Vagina (tissue), 2 donors: ENCODE results near the gene CPA3. TPM values are rescaled to one million over a fixed set of nuclear protein-coding genes. Genes with fewer than 3 reads are reported as not detected.

Experiments used
- DNase-seq, 2 donors: peaks; one replicate each; pipeline ENCODE4 v3.0.0-alpha.2; 2017; ENCODE audit errors: extremely low spot score in 2 of 2
- H3K27ac ChIP-seq: fragments of 200-600 bp; sonication (generic); one replicate; pipeline ENCODE4 v1.5.1; 2019
- H3K27me3 ChIP-seq: fragments of 200-600 bp; sonication (generic); one replicate; pipeline ENCODE4 v1.5.1; 2019
- H3K36me3 ChIP-seq, 2 donors: fragments of 200-600 bp; sonication (generic); one replicate each; pipeline ENCODE4 v1.5.1; 2017 to 2019
- H3K4me1 ChIP-seq: fragments of 200-600 bp; sonication (generic); one replicate; pipeline ENCODE4 v1.5.1; 2019
- H3K4me3 ChIP-seq, 2 donors: fragments of 200-600 bp; sonication (generic); 1 replicate in 1 of 2; 2 replicates in 1 of 2; pipeline ENCODE4 v1.5.1; 2016 to 2019
- H3K9me3 ChIP-seq: fragments of 200-600 bp; sonication (generic); one replicate; pipeline ENCODE4 v1.5.1; 2019
- CTCF ChIP-seq, 3 experiments: fragments of 450-650 bp in 2 of 3; fragments of 200-600 bp in 1 of 3; sonication (generic) in 1 of 3; IDR thresholded peaks; one replicate each; pipeline ENCODE4 v1.5.1; 2017 to 2019; ENCODE audit warnings: antibody characterized with exemption in 3 of 3, mild to moderate bottlenecking in 2 of 3, moderate library complexity in 2 of 3
- POLR2A ChIP-seq, 2 donors: fragments of 450-650 bp; IDR thresholded peaks; one replicate each; pipeline ENCODE4 v1.6.1; 2017; ENCODE audit warnings: antibody characterized with exemption in 2 of 2, mild to moderate bottlenecking in 2 of 2, moderate library complexity in 2 of 2
- POLR2AphosphoS5 ChIP-seq, 2 donors: sonication (generic); formaldehyde crosslinking; IDR thresholded peaks; one replicate each; pipeline ENCODE4 v1.9.0; 2017; ENCODE audit warnings: antibody characterized with exemption in 2 of 2, mild to moderate bottlenecking in 2 of 2, low read depth in 1 of 2; ENCODE audit not compliant: insufficient read depth in 1 of 2
- intact Hi-C: fragments of 100-400 bp; cut with DNase I; formaldehyde crosslinking; loops from one replicate; pipeline ENCODE4 v1.15.1; 2023
- total RNA-seq: library from RNA; depleted of rRNA; stranded (reverse); fragments of >200 nt; gene quantifications from one replicate; pipeline ENCODE4 v1.2.3, GENCODE V29; 2016

The CPA3 gene
- total RNA-seq, 1 donor from 2014 or later: 14.5 TPM

- no peak for DNase-seq
- no peaks in the 10 kb centered on the region for H3K27me3 ChIP-seq
- H3K36me3 ChIP-seq: no peaks in the 10 kb centered on the region
- TF ChIP-seq CTCF (IDR thresholded peaks at IDR 0.05) (no peak), POLR2A (IDR thresholded peaks at IDR 0.05) (no peak), POLR2AphosphoS5 (IDR thresholded peaks at IDR 0.05; ENCODE audit: insufficient read depth in 1 of 2, low read depth in 1 of 2) (no peak)
- H3K27ac ChIP-seq: no peak overlapping the region
- intact Hi-C loops: no loop called here
- H3K4me1 ChIP-seq: no peaks in the 10 kb centered on the region
- no peak overlapping the region for H3K4me3 ChIP-seq
- no peaks in the 10 kb centered on the region for H3K9me3 ChIP-seq
These were observed 19.2 kb upstream of the CPA3 start for GRCh38 chr3:148845756-148846395.

- no peaks in the 10 kb centered on the region for H3K4me1 ChIP-seq
- no peaks in the 10 kb centered on the region for H3K9me3 ChIP-seq
- H3K27me3 ChIP-seq: no peaks in the 10 kb centered on the region
- H3K4me3 ChIP-seq: no peak overlapping the region
- no peak overlapping the region for H3K27ac ChIP-seq
- intact Hi-C loops: no loop called here
- TF ChIP-seq POLR2A (IDR thresholded peaks at IDR 0.05) (no peak), POLR2AphosphoS5 (IDR thresholded peaks at IDR 0.05; ENCODE audit: insufficient read depth in 1 of 2, low read depth in 1 of 2) (no peak), CTCF (IDR thresholded peaks at IDR 0.05) (no peak)
- DNase-seq: no peak
- no peaks in the 10 kb centered on the region for H3K36me3 ChIP-seq
These were observed 17.7 kb upstream of the CPA3 start for GRCh38 chr3:148847351-148847750.

- Histone ChIP-seq H3K4me1 (no peaks in the 10 kb centered on the region), H3K27ac (no peak overlapping the region), H3K4me3 (no peak overlapping the region), H3K27me3 (no peaks in the 10 kb centered on the region), H3K9me3 (no peaks in the 10 kb centered on the region), H3K36me3 (no peaks in the 10 kb centered on the region)
- TF ChIP-seq CTCF (IDR thresholded peaks at IDR 0.05): no peak
- TF ChIP-seq POLR2AphosphoS5 (IDR thresholded peaks at IDR 0.05; ENCODE audit: insufficient read depth in 1 of 2, low read depth in 1 of 2): no peak
- TF ChIP-seq POLR2A (IDR thresholded peaks at IDR 0.05): no peak
- no peak for DNase-seq
- intact Hi-C loops: no loop called here
These were observed 16.7 kb upstream of the CPA3 start for GRCh38 chr3:148848410-148848809.

GRCh38 chr3:148852271-148852992 is 12.7 kb upstream of the CPA3 start:
- no peaks in the 10 kb centered on the region for H3K4me1 ChIP-seq
- no peaks in the 10 kb centered on the region for H3K27me3 ChIP-seq
- H3K36me3 ChIP-seq: no peaks in the 10 kb centered on the region
- intact Hi-C loops: no loop called here
- no peak overlapping the region for H3K4me3 ChIP-seq
- no peak overlapping the region for H3K27ac ChIP-seq
- H3K9me3 ChIP-seq: no peaks in the 10 kb centered on the region
- TF ChIP-seq CTCF (IDR thresholded peaks at IDR 0.05): no peak
- TF ChIP-seq POLR2A (IDR thresholded peaks at IDR 0.05): no peak
- DNase-seq: no peak

- intact Hi-C loops: no loop called here
- Histone ChIP-seq H3K4me3 (no peak overlapping the region), H3K9me3 (no peaks in the 10 kb centered on the region), H3K27ac (no peak overlapping the region), H3K4me1 (no peaks in the 10 kb centered on the region), H3K27me3 (no peaks in the 10 kb centered on the region), H3K36me3 (no peaks in the 10 kb centered on the region)
- no peak for DNase-seq
- TF ChIP-seq CTCF (IDR thresholded peaks at IDR 0.05) (no peak), POLR2A (IDR thresholded peaks at IDR 0.05) (no peak), POLR2AphosphoS5 (IDR thresholded peaks at IDR 0.05; ENCODE audit: insufficient read depth in 1 of 2, low read depth in 1 of 2) (no peak)
These were observed 12.0 kb upstream of the CPA3 start for GRCh38 chr3:148853076-148853475.
